Nephron (organoid): ENCODE results near the gene ZFYVE21.

Source experiments
- H3K27ac Mint-ChIP-seq, 3 experiments: 2 replicates each; pipeline ENCODE4 v1.8.0; 2020; ENCODE audit warnings: mixed read lengths in 3 of 3, mild to moderate bottlenecking in 2 of 3, moderate library complexity in 1 of 3
- H3K27me3 Mint-ChIP-seq: 2 replicates; pipeline ENCODE4 v1.8.0; 2021; ENCODE audit warnings: low read depth, mild to moderate bottlenecking, moderate library complexity, mixed read lengths
- H3K36me3 Mint-ChIP-seq: 2 replicates; pipeline ENCODE4 v1.8.0; 2020; ENCODE audit warnings: low read depth, mixed read lengths
- H3K4me1 Mint-ChIP-seq: 2 replicates; pipeline ENCODE4 v1.8.0; 2020; ENCODE audit warnings: mixed read lengths
- H3K4me3 Mint-ChIP-seq, 3 experiments: 2 replicates each; pipeline ENCODE4 v1.8.0; 2020; ENCODE audit warnings: mild to moderate bottlenecking in 3 of 3, mixed read lengths in 3 of 3, moderate library complexity in 2 of 3
- H3K9me3 Mint-ChIP-seq: 2 replicates; pipeline ENCODE4 v1.8.0; 2020; ENCODE audit warnings: mixed read lengths
- CTCF ChIP-seq, 3 experiments: fragments of 200-600 bp; sonication (generic); IDR thresholded peaks; one replicate each; pipeline ENCODE4 v1.5.0; 2021; ENCODE audit warnings: antibody characterized with exemption in 3 of 3; ENCODE audit not compliant: unreplicated experiment in 3 of 3

Gene ZFYVE21

GRCh38 chr14:103715052-103716000 is at the start of gene ZFYVE21, which contains the start of gene XRCC3:
TSS of gene ZFYVE21 (plus strand) at chr14:103715810. CDS start at chr14:103715842, 32 bp downstream.
TSS of gene XRCC3 (minus strand) at chr14:103715451. CDS start at chr14:103711087, 4,364 bp downstream.
- peak within 1 kb of the TSS; percentile 87 to 95 (median 90) for H3K4me3 Mint-ChIP-seq
- H3K9me3 Mint-ChIP-seq, result no peaks in the 10 kb centered on the region
- H3K36me3 Mint-ChIP-seq, result peaks cover 7% of the 10 kb centered on the region
- TF ChIP-seq CTCF (IDR thresholded peaks at IDR 0.05; ENCODE audit: unreplicated experiment in 3 of 3), result no peak
- no peaks in the 10 kb centered on the region for H3K27me3 Mint-ChIP-seq
- H3K27ac Mint-ChIP-seq, result peak within 1 kb of the TSS; percentile 53 to 73 (median 58)
- H3K4me1 Mint-ChIP-seq, result peaks cover 48% of the 10 kb centered on the region

- no peak overlapping the region for H3K27ac Mint-ChIP-seq
- no peak for TF ChIP-seq CTCF (IDR thresholded peaks at IDR 0.05; ENCODE audit: unreplicated experiment in 3 of 3)
- H3K4me3 Mint-ChIP-seq, result no peak overlapping the region
- no peaks in the 10 kb centered on the region for H3K9me3 Mint-ChIP-seq
- peaks cover 56% of the 10 kb centered on the region for H3K36me3 Mint-ChIP-seq
- H3K4me1 Mint-ChIP-seq, result no peaks in the 10 kb centered on the region
- no peaks in the 10 kb centered on the region for H3K27me3 Mint-ChIP-seq
Observed at GRCh38 chr14:103667671-103668070, 47.9 kb upstream of the ZFYVE21 start.

- no peaks in the 10 kb centered on the region for H3K4me1 Mint-ChIP-seq
- peaks cover 60% of the 10 kb centered on the region for H3K36me3 Mint-ChIP-seq
- no peak for TF ChIP-seq CTCF (IDR thresholded peaks at IDR 0.05; ENCODE audit: unreplicated experiment in 3 of 3)
- H3K9me3 Mint-ChIP-seq, result no peaks in the 10 kb centered on the region
- no peaks in the 10 kb centered on the region for H3K27me3 Mint-ChIP-seq
- no peak overlapping the region for H3K4me3 Mint-ChIP-seq
- no peak overlapping the region for H3K27ac Mint-ChIP-seq
Observed at GRCh38 chr14:103668117-103668516, 47.5 kb upstream of the ZFYVE21 start.

GRCh38 chr14:103669370-103669769 is 46.2 kb upstream of the ZFYVE21 start:
- H3K27ac Mint-ChIP-seq, result no peak overlapping the region
- no peak for TF ChIP-seq CTCF (IDR thresholded peaks at IDR 0.05; ENCODE audit: unreplicated experiment in 3 of 3)
- no peaks in the 10 kb centered on the region for H3K4me1 Mint-ChIP-seq
- no peaks in the 10 kb centered on the region for H3K27me3 Mint-ChIP-seq
- H3K4me3 Mint-ChIP-seq, result no peak overlapping the region
- H3K36me3 Mint-ChIP-seq, result peaks cover 57% of the 10 kb centered on the region
- H3K9me3 Mint-ChIP-seq, result no peaks in the 10 kb centered on the region

GRCh38 chr14:103671911-103672310 is 43.7 kb upstream of the ZFYVE21 start:
- no peaks in the 10 kb centered on the region for H3K9me3 Mint-ChIP-seq
- H3K4me1 Mint-ChIP-seq, result no peaks in the 10 kb centered on the region
- H3K4me3 Mint-ChIP-seq, result no peak overlapping the region
- TF ChIP-seq CTCF (IDR thresholded peaks at IDR 0.05; ENCODE audit: unreplicated experiment in 3 of 3), result no peak
- H3K27me3 Mint-ChIP-seq, result no peaks in the 10 kb centered on the region
- H3K27ac Mint-ChIP-seq, result peak overlapping the region in 1 of 3 experiments; percentile 33
- peaks cover 59% of the 10 kb centered on the region for H3K36me3 Mint-ChIP-seq
